GM19452 (cell line): Measurements from ENCODE around the gene INAFM1.
"Not testable (repeated sequence)": the region's sequence is repeated elsewhere in the genome, so short reads cannot be mapped to it uniquely, and the experiment has no call there.

Experiments
- ATAC-seq: cut with Tn5 transposase; IDR thresholded peaks from one replicate; pipeline ENCODE4 v1.9.1; 2021; ENCODE audit not compliant: unreplicated experiment

Gene INAFM1

DNA sequence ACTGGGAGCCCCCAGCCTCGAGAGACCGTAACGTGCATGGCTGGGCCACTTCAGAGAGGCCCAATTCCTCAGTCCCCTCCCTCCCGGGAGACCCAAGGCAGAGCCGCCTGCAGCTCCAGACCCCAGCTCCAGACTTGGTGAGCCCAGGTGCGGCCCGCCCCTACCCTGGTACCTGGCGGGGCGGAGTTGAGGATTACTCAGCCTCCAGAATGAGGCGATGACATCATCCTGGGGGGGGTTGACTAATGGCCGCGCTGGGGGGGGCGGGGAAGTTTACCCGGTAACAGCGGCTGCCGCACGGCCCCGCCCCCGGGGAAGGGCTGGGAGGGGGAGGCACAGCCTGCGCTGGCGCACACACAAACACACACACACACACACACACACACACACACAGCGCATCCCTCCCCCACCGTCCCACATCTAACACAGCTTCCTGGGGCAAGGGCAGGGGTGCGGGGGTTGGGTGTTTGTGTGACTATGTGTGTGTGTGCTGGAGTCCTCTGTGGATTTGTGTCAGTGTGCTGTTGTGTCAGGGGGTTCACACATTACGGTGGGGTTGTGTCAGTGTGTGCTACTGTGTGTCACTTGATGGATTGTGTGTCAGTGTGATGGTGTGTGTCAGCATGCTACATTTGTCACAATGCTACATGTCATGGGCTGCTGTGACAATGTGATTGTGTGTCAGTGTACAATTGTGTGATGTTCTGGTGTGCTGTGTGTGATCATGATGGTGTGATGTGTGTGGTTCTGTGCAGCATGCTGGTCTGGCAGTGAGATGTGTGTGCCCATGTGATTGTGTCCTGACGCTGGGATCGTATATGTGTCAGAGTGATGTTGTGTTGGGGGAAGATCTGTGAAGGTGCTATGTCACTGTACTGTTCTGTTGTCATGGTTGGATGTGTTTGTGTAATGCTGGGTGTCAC lies 33.4 kb upstream of the INAFM1 start:
- no peak for ATAC-seq

DNA sequence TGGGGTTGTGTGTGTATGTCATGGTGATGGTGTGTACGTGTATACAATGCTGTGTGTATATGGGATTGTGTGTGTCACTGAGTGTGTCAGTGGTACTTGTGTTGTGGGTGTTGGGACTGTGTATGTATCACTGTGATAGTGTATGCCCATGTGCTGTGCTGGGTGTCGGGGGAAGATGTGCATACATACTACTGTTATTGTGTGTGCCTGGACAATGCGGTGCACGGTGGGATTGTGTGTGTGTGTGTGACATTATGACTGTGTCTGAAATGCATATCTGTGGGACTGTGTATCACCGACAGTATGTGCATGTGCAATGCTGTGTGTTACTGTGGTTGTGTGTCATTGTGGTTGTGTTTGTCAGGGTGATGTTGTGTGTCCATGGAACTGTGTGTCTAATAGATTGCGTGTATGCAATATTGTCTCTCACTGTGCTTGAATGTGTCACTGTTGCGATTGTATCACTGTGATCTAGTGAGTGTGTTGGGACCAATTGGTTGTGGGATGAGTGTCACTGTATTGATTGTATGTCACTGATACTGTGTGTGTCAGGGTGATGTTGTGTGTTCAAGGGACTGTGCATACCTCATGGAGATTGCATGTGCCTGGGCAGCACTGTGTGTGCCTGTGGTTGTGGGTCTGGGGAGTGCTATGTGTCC lies 32.6 kb upstream of the INAFM1 start:
- no peak for ATAC-seq

DNA sequence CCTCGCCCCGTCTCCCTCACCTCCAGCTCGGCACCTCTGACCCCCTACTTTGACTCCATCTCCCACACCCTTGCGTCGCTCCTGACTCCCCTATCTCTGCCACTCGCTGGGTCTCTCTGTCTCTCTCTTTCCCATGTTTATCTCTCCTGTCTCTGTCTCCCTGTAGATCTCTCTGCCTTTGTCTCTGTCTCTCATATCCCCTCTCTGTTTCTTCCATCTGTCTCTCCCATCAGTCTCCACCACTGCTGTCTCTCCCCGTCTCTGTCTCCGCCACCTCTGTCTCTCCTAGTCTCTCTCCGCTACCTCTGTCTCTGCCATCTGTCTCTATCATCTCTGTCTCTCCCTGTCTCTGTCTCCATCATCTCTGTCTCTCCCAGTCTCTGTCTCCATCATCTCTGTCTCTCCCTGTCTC lies 31.3 kb upstream of the INAFM1 start:
- no peak for ATAC-seq

DNA sequence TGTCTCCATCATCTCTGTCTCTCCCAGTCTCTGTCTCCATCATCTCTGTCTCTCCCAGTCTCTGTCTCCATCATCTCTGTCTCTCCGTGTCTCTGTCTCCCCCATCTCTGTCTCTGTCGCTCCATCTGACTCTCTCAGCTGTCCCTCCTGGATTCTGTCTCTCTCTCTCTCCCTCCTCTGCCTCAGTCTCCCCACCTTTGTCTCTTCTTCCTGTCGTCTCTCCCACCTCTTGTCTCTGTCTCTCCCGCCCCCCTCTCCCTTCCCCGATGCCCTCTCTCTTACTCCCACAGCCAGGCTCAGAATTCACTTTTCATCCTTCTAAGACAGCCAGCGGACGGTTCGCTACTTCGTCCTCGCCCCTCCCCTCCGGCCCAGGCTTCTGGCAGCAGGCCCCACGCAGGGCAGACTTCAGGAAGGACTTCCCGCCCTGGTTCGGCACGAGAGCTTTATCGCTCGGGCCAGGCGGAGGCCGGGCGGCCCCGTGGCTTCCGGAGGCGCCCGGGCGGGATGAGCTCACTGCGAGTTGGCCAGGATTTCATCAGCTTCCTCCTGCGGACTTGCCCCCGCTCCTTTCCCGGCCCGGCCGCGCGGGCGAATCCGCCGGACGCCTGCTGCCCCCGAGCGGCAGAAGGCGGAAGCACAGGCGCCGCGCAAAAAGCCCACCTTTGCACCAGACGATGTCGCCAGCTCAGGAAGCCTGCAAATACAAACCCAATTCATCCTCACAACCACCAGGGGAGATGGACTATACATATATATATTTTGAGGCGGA lies 30.7 kb upstream of the INAFM1 start:
- ATAC-seq, result peak; percentile 68

DNA sequence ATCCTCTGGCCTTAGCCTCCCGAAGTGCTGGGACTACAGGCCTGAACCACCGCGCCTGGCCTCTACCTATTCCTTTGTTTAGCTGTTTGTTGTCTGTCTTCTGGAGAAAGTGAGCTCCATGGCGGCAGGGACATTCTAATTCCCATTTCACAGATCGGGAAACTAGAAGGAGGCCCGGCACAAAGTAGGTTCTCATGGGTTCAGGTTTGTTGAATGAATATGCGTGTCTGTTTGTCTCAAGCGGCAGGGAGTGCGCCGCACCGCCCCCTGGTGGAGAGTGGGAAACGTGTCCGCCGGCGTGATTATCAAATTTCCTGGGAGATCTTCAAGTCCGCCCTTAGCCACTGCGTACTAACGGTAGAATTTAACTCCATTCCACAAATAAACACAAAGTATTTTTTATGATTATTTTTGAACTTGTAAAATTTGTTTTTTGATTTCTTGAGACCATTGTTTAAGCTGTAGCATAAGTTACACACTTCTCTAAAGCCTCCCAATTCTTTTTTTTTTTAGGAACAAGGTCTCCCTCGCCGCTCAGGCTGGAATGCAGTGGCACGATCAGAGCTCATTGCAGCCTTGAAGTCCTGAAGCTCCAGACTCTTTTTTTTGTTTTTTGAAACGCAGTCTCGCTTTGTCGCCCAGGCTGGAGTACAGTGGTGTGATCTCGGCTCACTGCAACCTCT lies 27.2 kb upstream of the INAFM1 start:
- ATAC-seq, result no peak

DNA sequence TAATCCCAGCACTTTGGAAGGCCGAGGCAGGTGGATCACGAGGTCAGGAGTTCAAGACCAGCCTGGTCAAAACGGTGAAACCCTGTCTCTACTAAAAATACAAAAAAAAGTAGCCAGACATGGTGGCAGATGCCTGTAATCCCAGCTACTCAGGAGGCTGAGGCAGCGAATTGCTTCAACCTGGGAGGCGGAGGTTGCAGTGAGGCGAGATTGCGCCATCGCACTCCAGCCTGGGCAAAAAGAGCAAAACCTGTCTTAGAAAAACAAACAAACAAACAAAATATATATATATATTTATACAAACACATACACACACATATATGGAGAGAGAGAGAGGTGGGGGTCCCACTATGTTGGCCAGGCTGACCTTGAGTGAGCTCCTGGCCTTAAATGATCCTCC lies 21.7 kb upstream of the INAFM1 start:
- ATAC-seq, result not testable (repeated sequence)

DNA sequence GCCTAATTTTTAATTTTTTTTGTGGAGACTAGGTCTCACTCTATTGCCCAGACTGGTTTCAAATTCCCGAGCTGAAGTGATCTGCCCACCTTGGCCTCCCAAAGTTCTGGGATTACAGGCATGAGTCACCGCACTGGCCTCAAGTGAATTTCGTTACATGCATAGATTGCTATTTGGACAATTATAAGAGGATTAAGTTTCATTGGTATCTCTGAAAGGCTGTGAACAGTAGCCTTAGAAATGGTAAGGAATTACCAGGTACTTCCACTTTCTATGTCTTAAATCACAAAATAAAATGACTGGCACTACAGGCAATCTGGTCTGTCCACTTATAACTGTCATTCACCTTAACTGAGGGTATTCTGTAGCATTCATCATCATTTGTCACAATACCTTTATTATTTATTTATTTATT lies 21.2 kb upstream of the INAFM1 start:
- ATAC-seq, result no peak

DNA sequence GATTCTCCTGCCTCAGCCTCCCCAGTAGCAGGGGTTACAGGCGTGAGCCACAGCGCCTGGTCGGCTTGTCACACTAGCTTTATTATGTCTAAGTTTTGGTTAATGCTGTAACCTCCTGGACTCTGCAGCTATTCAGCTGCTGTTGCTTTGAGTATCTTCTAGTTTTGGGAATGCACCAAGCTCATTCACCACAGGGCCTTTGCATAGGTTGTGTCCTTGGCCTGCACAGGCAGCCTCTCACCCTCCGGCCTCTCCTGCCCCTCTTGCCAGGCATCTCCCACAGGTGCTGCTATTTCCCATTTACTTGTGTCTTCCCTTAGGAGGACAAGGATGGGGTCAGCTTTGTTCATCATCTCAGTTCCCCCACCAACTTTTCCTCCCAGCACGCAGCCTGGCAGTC lies 20.7 kb upstream of the INAFM1 start:
- no peak for ATAC-seq

DNA sequence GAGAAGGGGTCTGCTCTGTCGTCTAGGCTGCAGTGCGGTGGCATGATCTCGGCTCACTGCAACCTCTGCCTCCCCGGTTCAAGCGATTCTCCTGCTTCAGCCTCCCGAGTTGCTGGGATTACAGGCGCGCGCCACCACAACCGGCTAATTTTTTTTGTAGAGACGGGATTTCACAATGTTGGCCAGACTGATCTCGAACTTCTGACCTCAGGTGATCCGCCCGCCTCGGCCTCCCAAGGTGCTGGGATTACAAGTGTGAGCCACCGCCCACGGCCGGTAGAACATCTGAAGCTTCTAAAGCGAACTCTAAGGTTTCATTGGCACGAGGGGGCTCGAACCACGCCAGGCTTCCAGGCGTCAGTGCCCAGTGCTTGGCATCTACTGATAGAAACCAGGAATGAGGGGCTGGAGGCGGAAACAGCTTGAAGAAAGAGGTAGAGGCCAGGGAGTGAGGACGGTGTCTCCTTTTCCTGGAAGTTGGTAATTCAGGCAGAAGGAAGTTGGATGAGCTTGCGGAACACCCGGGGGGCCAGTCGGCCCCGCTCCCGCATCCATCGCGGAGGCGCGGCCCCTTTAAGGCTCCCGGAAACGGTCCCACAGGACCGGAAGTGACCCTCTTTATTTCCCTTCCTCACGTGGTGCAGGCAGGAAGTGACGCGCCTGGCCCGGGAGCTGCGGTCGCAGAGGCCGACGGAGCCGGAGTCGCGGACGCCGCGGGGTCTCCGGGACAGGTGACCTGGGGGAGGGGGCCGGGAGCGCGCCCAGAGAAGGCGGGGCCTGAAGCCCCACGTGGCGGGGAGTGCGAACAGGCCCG lies 18.6 kb upstream of the INAFM1 start, which contains the start of gene CCDC9:
TSS of gene CCDC9 (plus strand) at position 647 of the 814 bp plus-strand sequence. CDS start 1,876 bp downstream, outside the sequence.
- peak; percentile 42 for ATAC-seq

DNA sequence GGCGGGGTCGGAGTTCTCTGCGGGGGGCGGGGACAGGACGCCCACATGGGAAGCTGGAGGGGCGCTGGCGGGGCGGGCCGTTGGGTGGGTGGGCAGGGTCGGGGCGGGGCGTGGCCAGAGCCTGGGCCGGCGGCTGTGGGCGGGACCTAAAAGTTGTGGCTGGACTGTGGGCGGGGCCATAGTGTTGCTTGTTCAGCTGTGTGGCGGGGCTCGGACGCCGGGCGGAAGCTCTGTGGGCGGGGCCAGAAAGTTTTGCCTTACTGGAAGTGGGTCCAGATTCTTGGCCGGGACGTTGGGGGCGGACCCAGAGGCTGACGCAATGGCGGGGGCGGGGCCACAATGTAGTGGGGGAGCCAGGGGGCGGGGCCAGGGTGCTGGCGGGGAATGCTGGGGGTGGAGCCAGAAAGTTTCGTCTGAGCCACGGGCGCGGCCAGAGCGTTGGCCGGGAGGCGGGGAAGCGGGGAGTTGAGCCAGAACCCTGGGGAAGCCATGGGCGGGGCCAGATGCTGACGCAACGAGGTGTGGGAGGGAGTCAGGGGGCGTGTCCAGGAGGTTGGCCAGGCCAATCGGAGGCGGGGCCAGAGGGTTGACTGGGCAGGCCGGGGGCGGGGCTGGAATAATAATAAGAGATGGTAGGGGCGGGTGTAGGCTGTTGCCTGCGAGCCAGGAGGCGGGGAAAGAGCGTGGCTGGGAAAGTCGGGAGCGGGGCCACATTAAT lies 17.8 kb upstream of the INAFM1 start:
- ATAC-seq, result peak; percentile 65

DNA sequence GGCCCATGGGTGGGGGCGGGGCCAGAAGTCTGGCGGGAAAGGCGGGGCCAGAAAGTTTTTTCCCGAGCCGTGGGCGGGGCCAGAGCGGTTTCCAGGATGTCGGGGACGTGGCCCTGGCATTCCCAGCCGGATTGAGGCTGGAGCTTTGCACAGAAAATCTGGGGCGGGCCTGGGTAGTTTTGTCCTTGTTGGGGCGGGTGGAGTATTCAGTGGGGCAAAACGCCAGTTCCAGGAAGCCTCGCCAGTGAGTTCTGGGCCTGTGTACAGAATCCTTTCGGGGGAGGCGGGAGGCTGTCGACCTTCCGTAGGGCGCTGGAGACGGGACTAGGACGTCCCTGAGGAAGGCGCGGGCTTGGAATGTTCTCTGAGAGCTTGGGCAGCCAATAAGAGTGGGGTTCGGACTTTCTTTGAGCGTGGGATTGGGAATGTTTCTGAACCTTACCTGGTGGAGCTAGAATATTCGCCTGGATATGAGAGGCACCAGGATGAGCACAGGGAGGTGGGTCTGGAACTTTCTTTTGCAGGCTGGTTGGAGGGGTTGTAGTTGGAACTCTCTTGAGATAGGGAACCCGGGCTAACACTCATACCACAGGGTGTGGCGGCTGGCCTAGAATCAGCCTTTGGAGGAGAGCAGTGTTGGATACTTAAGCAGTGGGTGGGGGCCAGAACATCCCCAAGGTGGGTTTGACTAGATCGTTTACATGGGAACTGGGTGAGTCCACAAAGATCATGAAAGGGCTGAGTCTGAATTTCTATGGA lies 17.1 kb upstream of the INAFM1 start:
- ATAC-seq, result no peak

DNA sequence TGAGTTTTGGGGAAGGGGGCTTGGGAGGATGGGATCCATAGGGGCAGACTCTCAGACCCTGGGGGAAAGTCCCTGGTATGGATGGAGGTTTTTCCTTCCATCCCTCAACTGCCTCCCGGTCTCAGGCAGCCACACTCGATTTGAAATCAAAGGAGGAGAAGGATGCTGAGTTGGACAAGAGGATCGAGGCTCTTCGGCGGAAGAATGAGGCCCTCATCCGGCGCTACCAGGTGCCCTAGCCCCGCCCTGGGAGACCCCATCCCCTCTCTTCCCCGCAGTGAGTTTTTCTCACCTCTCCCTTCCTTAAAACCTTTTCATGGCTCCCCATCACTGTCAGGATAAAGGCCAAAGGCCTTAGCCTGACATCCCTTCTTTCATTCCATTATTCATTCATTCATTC lies 16.3 kb upstream of the INAFM1 start:
- no peak for ATAC-seq

DNA sequence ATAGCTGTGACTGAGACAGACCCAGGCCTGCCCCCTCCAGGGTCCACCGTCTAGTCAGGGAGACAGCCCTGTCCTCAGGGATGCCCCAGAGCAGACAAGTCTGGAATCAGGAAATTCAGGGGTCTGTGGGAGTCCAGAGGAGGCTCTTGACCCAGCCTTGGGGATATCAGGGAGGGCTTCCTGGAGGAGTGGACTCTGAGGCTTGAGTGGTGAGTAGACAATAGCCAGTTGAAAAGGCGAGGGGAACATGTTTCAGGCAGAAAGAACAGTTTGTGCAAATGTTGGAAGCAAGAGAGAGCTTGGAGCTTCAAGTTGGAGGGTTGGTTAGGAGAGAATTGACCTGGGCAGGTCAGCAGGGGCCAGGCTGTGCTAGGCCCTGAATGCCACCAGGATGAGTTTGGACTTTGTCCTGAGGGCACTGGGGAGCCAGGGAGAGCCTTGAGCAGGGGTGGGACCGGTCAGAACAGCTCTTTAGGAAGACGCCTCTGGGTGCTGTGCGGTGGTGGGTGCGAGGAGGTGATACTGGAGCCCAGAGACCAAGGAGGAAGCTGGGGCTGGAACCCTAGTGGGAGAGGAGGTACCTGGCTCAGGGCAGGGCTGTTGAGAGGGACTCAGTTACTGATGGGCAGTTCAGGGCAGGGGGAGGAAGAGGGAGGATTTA lies 15.7 kb upstream of the INAFM1 start:
- ATAC-seq, result no peak

DNA sequence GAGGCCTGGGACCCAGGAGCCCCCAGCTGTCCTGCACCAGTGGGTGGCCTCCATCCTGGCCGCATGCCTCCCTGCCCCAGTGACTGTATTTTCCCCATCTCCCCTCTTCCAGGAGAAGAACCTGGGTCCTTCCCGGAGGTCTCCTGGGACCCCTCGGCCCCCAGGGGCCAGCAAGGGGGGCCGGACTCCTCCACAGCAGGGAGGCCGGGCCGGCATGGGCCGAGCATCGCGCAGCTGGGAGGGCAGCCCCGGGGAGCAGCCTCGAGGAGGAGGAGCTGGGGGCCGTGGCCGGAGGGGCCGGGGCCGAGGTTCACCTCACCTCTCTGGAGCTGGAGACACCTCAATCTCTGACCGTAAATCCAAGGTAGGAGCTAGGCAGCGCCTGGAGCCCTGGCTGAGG lies 14.2 kb upstream of the INAFM1 start:
- ATAC-seq, result no peak

DNA sequence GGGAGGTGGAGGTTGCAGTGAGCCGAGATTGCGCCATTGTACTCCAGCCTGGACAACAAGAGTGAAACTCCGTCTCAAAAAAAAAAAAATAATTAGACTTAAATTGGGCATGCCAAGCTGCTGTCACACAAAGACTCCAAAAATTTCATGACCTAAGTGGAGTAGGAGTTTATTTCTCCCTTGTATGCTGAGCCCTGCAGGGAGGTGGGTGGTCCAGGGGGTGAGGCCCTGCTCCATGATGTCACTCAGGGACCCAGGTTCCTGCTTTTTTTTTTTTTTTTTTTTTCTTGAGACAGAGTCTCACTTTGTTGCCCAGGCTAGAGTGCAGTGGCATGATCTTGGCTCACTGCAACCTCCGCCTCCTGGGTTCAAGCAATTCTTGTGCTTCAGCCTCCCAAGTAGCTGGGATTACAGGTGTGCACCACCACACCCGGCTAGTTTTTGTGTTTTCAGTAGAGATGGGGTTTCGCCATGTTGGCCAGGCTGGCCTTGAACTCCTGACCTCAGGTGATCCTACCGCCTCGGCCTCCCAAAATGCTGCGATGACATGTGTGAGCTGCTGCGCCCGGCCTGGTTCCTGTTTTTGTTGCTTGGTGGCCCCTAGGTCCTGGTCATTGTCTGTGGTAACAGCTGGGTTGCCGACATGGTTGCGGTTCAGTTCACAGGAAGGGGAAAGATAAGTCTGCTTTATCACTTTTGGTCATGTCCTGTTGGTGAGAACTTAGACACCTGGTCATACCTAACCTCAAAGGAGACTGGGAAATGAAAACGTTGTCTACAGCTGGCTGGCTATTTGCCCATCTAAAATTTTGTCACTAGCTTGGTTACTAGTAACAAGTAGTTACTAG lies 12.5 kb upstream of the INAFM1 start:
- ATAC-seq, result peak; percentile 76

DNA sequence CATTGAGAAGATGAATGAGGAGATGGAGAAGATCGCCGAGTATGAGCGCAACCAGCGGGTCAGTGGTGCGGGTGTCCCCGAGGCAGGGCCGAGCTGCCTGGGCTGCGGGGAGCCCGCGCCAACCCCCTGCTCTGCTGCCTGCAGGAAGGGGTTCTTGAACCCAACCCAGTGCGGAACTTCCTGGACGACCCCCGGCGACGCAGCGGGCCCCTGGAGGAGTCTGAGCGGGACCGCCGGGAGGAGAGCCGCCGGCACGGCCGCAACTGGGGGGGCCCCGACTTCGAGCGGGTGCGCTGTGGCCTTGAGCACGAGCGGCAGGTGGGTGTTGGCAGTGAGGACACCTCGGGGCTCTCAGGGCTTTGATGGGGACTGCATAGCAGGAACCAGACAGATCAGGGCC lies 10.1 kb upstream of the INAFM1 start:
- ATAC-seq, result no peak

DNA sequence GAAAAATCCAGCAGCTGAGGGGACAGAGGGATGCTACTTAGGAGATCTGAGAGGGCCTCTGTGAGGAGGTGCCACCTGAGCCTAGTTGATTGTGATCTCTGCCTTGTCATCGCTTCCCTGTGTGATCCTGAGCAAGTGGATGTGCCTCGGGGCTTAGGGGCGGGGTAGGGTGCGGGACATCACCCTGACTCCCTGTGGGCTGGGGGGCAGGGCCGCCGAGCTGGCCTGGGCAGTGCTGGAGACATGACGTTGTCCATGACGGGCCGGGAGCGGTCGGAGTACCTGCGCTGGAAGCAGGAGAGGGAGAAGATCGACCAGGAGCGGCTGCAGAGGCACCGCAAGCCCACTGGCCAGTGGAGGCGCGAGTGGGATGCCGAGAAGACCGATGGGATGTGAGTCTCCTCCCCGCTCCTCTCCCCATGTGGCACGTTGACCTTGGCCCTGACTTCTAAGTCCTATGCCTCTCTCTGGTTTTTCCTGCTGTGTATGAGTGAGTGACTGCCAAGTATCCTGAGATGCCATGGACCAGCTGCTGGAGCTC lies 8.2 kb upstream of the INAFM1 start:
- ATAC-seq, result no peak
